Activated naive CD4-positive, alpha-beta T cell treated with anti-CD3 and anti-CD28 coated beads, Interleukin-2, amount 50 U/mL, for 24 hours (primary cell): ENCODE results near the gene HAUS8.
"Not testable (repeated sequence)": the region's sequence is repeated elsewhere in the genome, so short reads cannot be mapped to it uniquely, and the experiment has no call there.

Experiments used
- H3K27ac Mint-ChIP-seq: one replicate; pipeline ENCODE4 v1.8.0; 2021; ENCODE audit warnings: mild to moderate bottlenecking, mixed read lengths
- H3K27me3 Mint-ChIP-seq: one replicate; pipeline ENCODE4 v1.8.0; 2021; ENCODE audit warnings: mixed read lengths
- H3K36me3 Mint-ChIP-seq: one replicate; pipeline ENCODE4 v1.8.0; 2021; ENCODE audit warnings: mixed read lengths
- H3K4me1 Mint-ChIP-seq: one replicate; pipeline ENCODE4 v1.8.0; 2021; ENCODE audit warnings: mixed read lengths
- H3K4me3 Mint-ChIP-seq: one replicate; pipeline ENCODE4 v1.8.0; 2021; ENCODE audit warnings: mild to moderate bottlenecking, mixed read lengths
- H3K9me3 Mint-ChIP-seq: one replicate; pipeline ENCODE4 v1.8.0; 2021; ENCODE audit warnings: mixed read lengths

The HAUS8 gene

GRCh38 chr19:17107546-17108452 lies 32.5 kb upstream of the HAUS8 start:
- peaks cover 40% of the 10 kb centered on the region for H3K4me1 Mint-ChIP-seq
- no peaks in the 10 kb centered on the region for H3K27me3 Mint-ChIP-seq
- no peak overlapping the region for H3K4me3 Mint-ChIP-seq
- H3K27ac Mint-ChIP-seq, result no peak overlapping the region
- H3K9me3 Mint-ChIP-seq, result no peaks in the 10 kb centered on the region
- H3K36me3 Mint-ChIP-seq, result peaks cover 13% of the 10 kb centered on the region

DNA sequence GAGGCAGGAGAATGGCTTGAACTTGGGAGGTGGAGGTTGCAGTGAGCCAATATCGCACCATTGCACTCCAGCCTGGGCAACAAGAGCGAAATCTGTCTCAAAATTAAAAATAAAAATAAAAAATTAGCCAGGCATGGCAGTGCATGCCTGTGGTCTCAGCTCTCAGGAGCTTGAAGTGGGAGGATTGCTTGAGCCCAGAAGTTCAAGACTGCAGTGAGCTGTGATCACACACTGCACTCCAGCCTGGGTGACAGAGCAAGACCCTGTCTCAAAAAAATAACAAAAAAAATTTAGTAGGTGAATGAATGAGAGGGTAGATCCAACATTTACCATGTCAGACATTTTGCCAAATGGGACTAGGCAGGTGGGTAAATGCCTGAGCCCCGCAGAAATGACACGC lies 31.7 kb upstream of the HAUS8 start:
- H3K4me3 Mint-ChIP-seq, H3K27ac Mint-ChIP-seq, H3K9me3 Mint-ChIP-seq, H3K27me3 Mint-ChIP-seq: not testable (repeated sequence)
- peaks cover 36% of the 10 kb centered on the region for H3K4me1 Mint-ChIP-seq
- H3K36me3 Mint-ChIP-seq, result peaks cover 16% of the 10 kb centered on the region

DNA sequence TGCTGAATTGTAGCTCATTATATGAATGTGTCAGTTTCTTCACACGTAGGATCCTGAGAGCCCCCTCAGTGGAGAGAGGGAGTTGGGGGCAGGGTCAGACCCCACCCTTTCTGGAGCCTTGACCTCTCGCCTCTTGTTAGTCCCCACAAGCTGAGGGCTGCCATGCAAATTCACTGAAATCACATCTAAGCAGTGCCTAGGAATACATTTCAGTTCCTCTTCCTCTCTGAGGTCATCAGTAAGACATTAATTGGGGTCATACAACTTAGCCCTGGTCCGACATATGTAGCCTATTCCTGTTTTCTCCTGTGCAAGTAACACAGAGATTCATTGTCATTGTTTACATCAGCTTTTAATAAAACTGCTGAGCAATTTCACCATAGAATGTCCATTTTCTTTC lies 30.3 kb upstream of the HAUS8 start:
- no peaks in the 10 kb centered on the region for H3K9me3 Mint-ChIP-seq
- H3K27ac Mint-ChIP-seq, result no peak overlapping the region
- peaks cover 31% of the 10 kb centered on the region for H3K4me1 Mint-ChIP-seq
- H3K27me3 Mint-ChIP-seq, result no peaks in the 10 kb centered on the region
- H3K36me3 Mint-ChIP-seq, result peaks cover 17% of the 10 kb centered on the region
- H3K4me3 Mint-ChIP-seq, result no peak overlapping the region

DNA sequence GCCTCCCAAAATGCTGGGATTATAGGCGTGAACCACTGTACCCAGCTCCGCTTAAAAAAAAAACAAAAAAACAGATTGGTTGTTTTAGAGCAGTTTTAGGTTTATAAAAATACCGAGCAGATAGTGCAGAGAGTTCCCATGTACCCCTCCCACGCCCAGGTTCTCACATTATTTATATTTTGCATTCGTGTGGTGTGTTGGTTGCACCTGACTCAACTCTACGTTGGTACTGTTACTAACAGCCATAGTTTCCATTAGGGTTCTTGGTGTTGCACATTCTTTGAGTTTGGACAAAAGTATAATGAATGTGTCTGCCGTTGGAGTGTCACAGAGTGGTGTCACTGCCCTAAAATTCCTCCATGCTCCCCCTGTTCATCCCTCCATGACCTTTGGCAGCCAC lies 29.4 kb upstream of the HAUS8 start:
- no peaks in the 10 kb centered on the region for H3K9me3 Mint-ChIP-seq
- H3K27ac Mint-ChIP-seq, result no peak overlapping the region
- H3K4me1 Mint-ChIP-seq, result peaks cover 25% of the 10 kb centered on the region
- no peak overlapping the region for H3K4me3 Mint-ChIP-seq
- peaks cover 18% of the 10 kb centered on the region for H3K36me3 Mint-ChIP-seq
- H3K27me3 Mint-ChIP-seq, result no peaks in the 10 kb centered on the region

GRCh38 chr19:17103177-17103576 lies 27.9 kb upstream of the HAUS8 start:
- Mint-ChIP-seq H3K4me3 (no peak overlapping the region), H3K27ac (no peak overlapping the region), H3K9me3 (no peaks in the 10 kb centered on the region), H3K4me1 (peaks cover 23% of the 10 kb centered on the region), H3K27me3 (no peaks in the 10 kb centered on the region), H3K36me3 (peaks cover 17% of the 10 kb centered on the region)

DNA sequence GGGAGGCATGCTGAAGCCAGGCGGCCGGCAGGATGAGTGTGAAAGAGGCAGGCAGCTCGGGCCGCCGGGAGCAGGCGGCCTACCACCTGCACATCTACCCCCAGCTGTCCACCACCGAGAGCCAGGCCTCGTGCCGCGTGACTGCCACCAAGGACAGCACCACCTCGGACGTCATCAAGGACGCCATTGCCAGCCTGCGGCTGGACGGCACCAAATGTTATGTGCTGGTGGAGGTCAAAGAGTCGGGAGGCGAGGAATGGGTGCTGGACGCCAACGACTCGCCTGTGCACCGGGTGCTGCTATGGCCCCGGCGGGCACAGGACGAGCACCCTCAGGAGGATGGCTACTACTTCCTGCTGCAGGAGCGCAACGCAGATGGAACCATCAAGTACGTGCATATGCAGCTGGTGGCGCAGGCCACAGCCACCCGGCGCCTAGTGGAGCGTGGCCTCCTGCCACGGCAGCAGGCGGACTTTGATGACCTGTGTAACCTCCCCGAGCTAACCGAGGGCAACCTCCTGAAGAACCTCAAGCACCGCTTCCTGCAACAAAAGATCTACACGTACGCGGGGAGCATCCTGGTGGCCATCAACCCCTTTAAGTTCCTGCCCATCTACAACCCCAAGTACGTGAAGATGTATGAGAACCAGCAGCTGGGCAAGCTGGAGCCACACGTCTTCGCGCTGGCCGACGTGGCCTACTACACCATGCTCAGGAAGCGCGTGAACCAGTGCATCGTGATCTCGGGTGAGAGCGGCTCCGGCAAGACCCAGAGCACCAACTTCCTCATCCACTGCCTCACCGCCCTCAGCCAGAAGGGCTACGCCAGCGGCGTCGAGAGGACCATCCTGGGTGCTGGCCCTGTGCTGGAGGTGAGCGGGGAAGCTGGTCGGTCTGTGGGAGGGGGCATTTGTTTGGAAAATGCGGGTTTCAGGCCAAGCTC lies 26.7 kb upstream of the HAUS8 start:
- no peaks in the 10 kb centered on the region for H3K9me3 Mint-ChIP-seq
- H3K27ac Mint-ChIP-seq, result no peak overlapping the region
- H3K4me1 Mint-ChIP-seq, result peaks cover 18% of the 10 kb centered on the region
- no peaks in the 10 kb centered on the region for H3K27me3 Mint-ChIP-seq
- H3K36me3 Mint-ChIP-seq, result peaks cover 17% of the 10 kb centered on the region
- H3K4me3 Mint-ChIP-seq, result no peak overlapping the region

GRCh38 chr19:17098326-17098725 lies 23.1 kb upstream of the HAUS8 start:
- Mint-ChIP-seq H3K27ac (peak overlapping the region; percentile 41), H3K4me3 (no peak overlapping the region), H3K36me3 (peaks cover 14% of the 10 kb centered on the region), H3K9me3 (no peaks in the 10 kb centered on the region), H3K4me1 (peaks cover 30% of the 10 kb centered on the region), H3K27me3 (no peaks in the 10 kb centered on the region)

- Mint-ChIP-seq H3K27ac (peak overlapping the region; percentile 70), H3K27me3 (no peaks in the 10 kb centered on the region), H3K4me3 (no peak overlapping the region), H3K4me1 (peaks cover 26% of the 10 kb centered on the region), H3K9me3 (no peaks in the 10 kb centered on the region), H3K36me3 (peaks cover 9% of the 10 kb centered on the region)
Measured at GRCh38 chr19:17097593-17098126, 22.4 kb upstream of the HAUS8 start.

- Mint-ChIP-seq H3K4me3 (no peak overlapping the region), H3K4me1 (peaks cover 34% of the 10 kb centered on the region), H3K27ac (no peak overlapping the region), H3K9me3 (no peaks in the 10 kb centered on the region), H3K36me3 (peaks cover 2% of the 10 kb centered on the region), H3K27me3 (no peaks in the 10 kb centered on the region)
Measured at GRCh38 chr19:17095141-17095919, 20.1 kb upstream of the HAUS8 start.

GRCh38 chr19:17094694-17095093 lies 19.4 kb upstream of the HAUS8 start:
- not testable (repeated sequence) for H3K36me3 Mint-ChIP-seq, H3K4me3 Mint-ChIP-seq, H3K27me3 Mint-ChIP-seq, H3K27ac Mint-ChIP-seq, H3K9me3 Mint-ChIP-seq
- peaks cover 40% of the 10 kb centered on the region for H3K4me1 Mint-ChIP-seq

DNA sequence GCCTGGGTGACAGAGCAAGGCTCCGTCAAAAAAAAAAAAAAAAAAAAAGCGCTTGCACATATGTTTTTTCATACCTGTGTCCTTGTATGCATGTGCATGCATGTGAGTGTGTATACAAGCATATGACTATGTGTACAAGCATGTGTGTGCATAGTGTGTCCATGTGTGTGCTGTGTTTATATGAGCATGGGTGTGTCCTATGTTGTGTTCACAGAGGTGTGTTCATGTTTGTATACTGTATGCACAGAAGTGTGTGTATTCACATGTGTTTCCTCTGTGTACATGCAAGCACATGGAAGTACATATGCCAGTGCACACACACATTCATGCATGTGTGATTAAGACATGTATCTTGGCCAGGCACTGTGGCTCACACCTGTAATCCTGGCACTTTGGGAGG lies 17.4 kb upstream of the HAUS8 start:
- peaks cover 2% of the 10 kb centered on the region for H3K36me3 Mint-ChIP-seq
- no peak overlapping the region for H3K4me3 Mint-ChIP-seq
- H3K27me3 Mint-ChIP-seq, result no peaks in the 10 kb centered on the region
- no peaks in the 10 kb centered on the region for H3K9me3 Mint-ChIP-seq
- H3K27ac Mint-ChIP-seq, result no peak overlapping the region
- peaks cover 50% of the 10 kb centered on the region for H3K4me1 Mint-ChIP-seq

- Mint-ChIP-seq H3K9me3 (no peaks in the 10 kb centered on the region), H3K27me3 (no peaks in the 10 kb centered on the region), H3K36me3 (peaks cover 2% of the 10 kb centered on the region), H3K4me3 (no peak overlapping the region), H3K27ac (no peak overlapping the region), H3K4me1 (peaks cover 50% of the 10 kb centered on the region)
Measured at GRCh38 chr19:17091758-17092333, 16.6 kb upstream of the HAUS8 start.

DNA sequence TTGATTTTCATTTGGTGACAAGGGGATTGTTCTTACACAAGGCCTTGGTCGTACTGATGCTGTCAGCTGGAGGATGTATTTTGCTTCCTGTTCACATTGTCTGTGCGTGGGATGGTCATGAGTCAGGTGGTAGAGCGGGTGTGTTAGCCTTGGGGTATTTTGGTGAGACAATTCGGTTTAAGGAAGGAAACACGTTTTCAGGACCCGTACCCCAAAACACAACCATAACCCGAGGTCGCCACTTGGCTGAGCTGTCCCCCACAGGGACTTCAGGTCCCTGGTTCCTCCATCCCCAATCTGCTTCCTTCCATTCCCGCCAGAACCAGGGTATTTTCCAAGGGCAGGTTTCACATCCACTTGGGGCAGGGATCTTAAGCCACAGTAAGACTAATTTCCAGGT lies 15.3 kb upstream of the HAUS8 start:
- H3K36me3 Mint-ChIP-seq, result peaks cover 2% of the 10 kb centered on the region
- H3K27ac Mint-ChIP-seq, result peak overlapping the region; percentile 67
- no peaks in the 10 kb centered on the region for H3K27me3 Mint-ChIP-seq
- H3K9me3 Mint-ChIP-seq, result no peaks in the 10 kb centered on the region
- H3K4me1 Mint-ChIP-seq, result peaks cover 45% of the 10 kb centered on the region
- H3K4me3 Mint-ChIP-seq, result peak overlapping the region; percentile 5

GRCh38 chr19:17088552-17088951 lies 13.3 kb upstream of the HAUS8 start:
- Mint-ChIP-seq H3K4me1 (peaks cover 42% of the 10 kb centered on the region), H3K36me3 (peaks cover 2% of the 10 kb centered on the region), H3K9me3 (no peaks in the 10 kb centered on the region), H3K27ac (no peak overlapping the region), H3K4me3 (no peak overlapping the region), H3K27me3 (no peaks in the 10 kb centered on the region)

- no peak overlapping the region for H3K27ac Mint-ChIP-seq
- H3K36me3 Mint-ChIP-seq, result no peaks in the 10 kb centered on the region
- H3K9me3 Mint-ChIP-seq, result no peaks in the 10 kb centered on the region
- H3K4me3 Mint-ChIP-seq, result no peak overlapping the region
- H3K4me1 Mint-ChIP-seq, result peaks cover 52% of the 10 kb centered on the region
- H3K27me3 Mint-ChIP-seq, result no peaks in the 10 kb centered on the region
Measured at GRCh38 chr19:17086834-17087233, 11.6 kb upstream of the HAUS8 start.
